ENCODE data around the gene MTHFR.

Gene MTHFR

GRCh38 chr1:11802973-11803885 lies 2.5 kb downstream of the MTHFR start:
- peak; percentile 95 to 99 for DNase-seq (ENCODE audit: low read depth in 2 of 2)
- no peak for TF ChIP-seq CTCF (IDR thresholded peaks at IDR 0.05; ENCODE audit: low read depth, low read length)
- peak overlapping the region; percentile 73 to 82 for H3K4me3 ChIP-seq (replicated peaks in 1 of 2; ENCODE audit: low read depth in 2 of 2, low read length in 2 of 2)

- TF ChIP-seq CTCF (IDR thresholded peaks at IDR 0.05; ENCODE audit: low read depth, low read length), result peak; percentile 17
- DNase-seq (ENCODE audit: low read depth in 2 of 2), result peak in 1 of 2 donors; percentile 31
- H3K4me3 ChIP-seq (replicated peaks in 1 of 2; ENCODE audit: low read depth in 2 of 2, low read length in 2 of 2), result peak overlapping the region; percentile 73 to 82
Measured at GRCh38 chr1:11802616-11802972, 3.2 kb downstream of the MTHFR start.

- H3K4me3 ChIP-seq (replicated peaks in 1 of 2; ENCODE audit: low read depth in 2 of 2, low read length in 2 of 2), result peak overlapping the region in 1 of 2 donors; percentile 73
- TF ChIP-seq CTCF (IDR thresholded peaks at IDR 0.05; ENCODE audit: low read depth, low read length), result no peak
- DNase-seq (ENCODE audit: low read depth in 2 of 2), result no peak
Measured at GRCh38 chr1:11800756-11801433, 4.9 kb downstream of the MTHFR start.

GRCh38 chr1:11800391-11800755 lies 5.4 kb downstream of the MTHFR start:
- TF ChIP-seq CTCF (IDR thresholded peaks at IDR 0.05; ENCODE audit: low read depth, low read length), result no peak
- H3K4me3 ChIP-seq (replicated peaks in 1 of 2; ENCODE audit: low read depth in 2 of 2, low read length in 2 of 2), result no peak overlapping the region
- no peak for DNase-seq (ENCODE audit: low read depth in 2 of 2)

GRCh38 chr1:11799896-11800295 lies 5.9 kb downstream of the MTHFR start:
- no peak overlapping the region for H3K4me3 ChIP-seq (replicated peaks in 1 of 2; ENCODE audit: low read depth in 2 of 2, low read length in 2 of 2)
- no peak for TF ChIP-seq CTCF (IDR thresholded peaks at IDR 0.05; ENCODE audit: low read depth, low read length)
- DNase-seq (ENCODE audit: low read depth in 2 of 2), result no peak

GRCh38 chr1:11799099-11799498 lies 6.7 kb downstream of the MTHFR start:
- DNase-seq (ENCODE audit: low read depth in 2 of 2), result no peak
- no peak overlapping the region for H3K4me3 ChIP-seq (replicated peaks in 1 of 2; ENCODE audit: low read depth in 2 of 2, low read length in 2 of 2)
- TF ChIP-seq CTCF (IDR thresholded peaks at IDR 0.05; ENCODE audit: low read depth, low read length), result no peak
